Measurements from ENCODE around the gene PHF21B. TPM values are rescaled to one million over a fixed set of nuclear protein-coding genes. Genes with fewer than 3 reads are reported as not detected.

The PHF21B gene
- polyA plus RNA-seq, 3 donors from 2014 or later, result not detected

DNA sequence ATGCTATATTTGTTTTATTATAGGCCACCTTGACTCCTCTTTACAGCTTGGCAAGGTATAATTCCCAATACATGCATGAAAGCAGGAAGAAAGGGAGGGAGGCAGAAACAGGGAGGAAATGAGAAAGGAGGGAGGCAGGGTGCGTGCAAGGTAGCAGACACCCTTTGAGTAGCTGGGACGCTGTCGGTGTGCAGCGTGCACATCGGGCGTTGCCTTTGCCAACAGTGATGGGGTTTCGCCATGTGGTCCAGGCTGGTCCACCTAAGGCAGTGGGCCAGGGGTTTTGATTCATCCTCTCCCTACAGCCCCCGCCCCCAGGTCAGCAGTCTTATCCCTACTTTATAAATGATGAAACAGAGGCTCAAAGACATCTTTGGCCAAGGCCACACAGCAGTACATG is 25.0 kb upstream of the PHF21B start:
- Mint-ChIP-seq H3K9me3 (no peaks in the 10 kb centered on the region), H3K36me3 (no peaks in the 10 kb centered on the region), H3K4me1 (no peaks in the 10 kb centered on the region), H3K27ac (no peak overlapping the region), H3K27me3 (ENCODE audit: low read depth in 3 of 3) (peaks cover 0 to 5% (median 2%) of the 10 kb centered on the region in 3 donors), H3K4me3 (no peak overlapping the region)
- no peak for DNase-seq

- H3K4me1 Mint-ChIP-seq, result no peaks in the 10 kb centered on the region
- no peak overlapping the region for H3K4me3 Mint-ChIP-seq
- no peak overlapping the region for H3K27ac Mint-ChIP-seq
- peaks cover 0 to 5% (median 4%) of the 10 kb centered on the region in 3 donors for H3K27me3 Mint-ChIP-seq (ENCODE audit: low read depth in 3 of 3)
- no peaks in the 10 kb centered on the region for H3K9me3 Mint-ChIP-seq
- no peaks in the 10 kb centered on the region for H3K36me3 Mint-ChIP-seq
- no peak for DNase-seq
These were observed 24.4 kb upstream of the PHF21B start for GRCh38 chr22:45034156-45034555.

DNA sequence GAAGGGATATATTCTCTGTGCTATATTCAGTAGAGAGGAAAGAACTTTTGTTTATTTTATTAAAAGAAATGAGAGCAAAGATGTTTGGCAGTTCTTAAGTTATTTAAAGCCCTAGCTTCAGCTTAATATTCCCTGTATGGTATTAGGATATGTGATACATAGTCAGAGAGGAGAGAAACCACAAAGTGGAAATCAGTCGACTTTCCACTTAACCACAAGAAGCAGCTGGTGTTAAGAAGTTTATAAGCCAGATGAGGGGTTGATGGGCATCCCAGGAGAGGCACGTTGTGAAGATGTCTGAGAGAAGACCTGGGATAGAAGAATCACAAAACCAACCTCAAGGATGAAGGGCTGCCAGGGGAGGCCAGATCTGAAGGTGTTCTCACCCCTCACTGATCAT is 23.3 kb upstream of the PHF21B start:
- H3K27ac Mint-ChIP-seq, result no peak overlapping the region
- peaks cover 0 to 6% (median 5%) of the 10 kb centered on the region in 3 donors for H3K27me3 Mint-ChIP-seq (ENCODE audit: low read depth in 3 of 3)
- no peaks in the 10 kb centered on the region for H3K9me3 Mint-ChIP-seq
- no peaks in the 10 kb centered on the region for H3K36me3 Mint-ChIP-seq
- no peaks in the 10 kb centered on the region for H3K4me1 Mint-ChIP-seq
- no peak overlapping the region for H3K4me3 Mint-ChIP-seq
- no peak for DNase-seq

- Mint-ChIP-seq H3K4me3 (no peak overlapping the region), H3K9me3 (no peaks in the 10 kb centered on the region), H3K36me3 (no peaks in the 10 kb centered on the region), H3K4me1 (no peaks in the 10 kb centered on the region), H3K27me3 (ENCODE audit: low read depth in 3 of 3) (peaks cover 0 to 6% (median 0%) of the 10 kb centered on the region in 3 donors), H3K27ac (no peak overlapping the region)
- DNase-seq, result no peak
These were observed 22.0 kb upstream of the PHF21B start for GRCh38 chr22:45031629-45032403.

GRCh38 chr22:45029501-45029900 is 19.7 kb upstream of the PHF21B start:
- Mint-ChIP-seq H3K4me1 (no peaks in the 10 kb centered on the region), H3K9me3 (no peaks in the 10 kb centered on the region), H3K27me3 (ENCODE audit: low read depth in 3 of 3) (peaks cover 0 to 6% (median 2%) of the 10 kb centered on the region in 3 donors), H3K4me3 (no peak overlapping the region), H3K36me3 (no peaks in the 10 kb centered on the region), H3K27ac (no peak overlapping the region)
- no peak for DNase-seq

DNA sequence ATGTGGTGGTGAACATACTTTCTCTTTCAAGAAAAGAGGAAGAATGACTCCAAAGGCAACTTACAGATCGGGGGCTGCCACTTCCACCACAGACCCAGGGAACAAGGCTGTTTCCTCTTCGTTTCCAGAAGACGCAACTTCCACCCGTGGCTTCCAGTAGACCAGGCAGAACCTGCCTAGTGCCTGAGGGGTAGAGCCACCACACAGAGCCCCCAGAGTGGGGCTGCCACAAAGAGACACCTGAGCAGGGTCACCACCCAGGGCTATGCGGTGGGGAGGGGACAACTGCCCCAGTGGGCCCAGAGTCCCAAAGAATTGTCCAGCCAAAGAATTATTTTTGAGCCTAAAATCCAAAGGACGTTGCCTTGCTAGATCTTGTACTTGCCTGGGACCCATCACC is 16.7 kb upstream of the PHF21B start:
- H3K27ac Mint-ChIP-seq, result no peak overlapping the region
- no peak for DNase-seq
- H3K27me3 Mint-ChIP-seq (ENCODE audit: low read depth in 3 of 3), result peaks cover 0 to 8% (median 2%) of the 10 kb centered on the region in 3 donors
- H3K4me3 Mint-ChIP-seq, result no peak overlapping the region
- H3K4me1 Mint-ChIP-seq, result no peaks in the 10 kb centered on the region
- no peaks in the 10 kb centered on the region for H3K36me3 Mint-ChIP-seq
- H3K9me3 Mint-ChIP-seq, result no peaks in the 10 kb centered on the region

DNA sequence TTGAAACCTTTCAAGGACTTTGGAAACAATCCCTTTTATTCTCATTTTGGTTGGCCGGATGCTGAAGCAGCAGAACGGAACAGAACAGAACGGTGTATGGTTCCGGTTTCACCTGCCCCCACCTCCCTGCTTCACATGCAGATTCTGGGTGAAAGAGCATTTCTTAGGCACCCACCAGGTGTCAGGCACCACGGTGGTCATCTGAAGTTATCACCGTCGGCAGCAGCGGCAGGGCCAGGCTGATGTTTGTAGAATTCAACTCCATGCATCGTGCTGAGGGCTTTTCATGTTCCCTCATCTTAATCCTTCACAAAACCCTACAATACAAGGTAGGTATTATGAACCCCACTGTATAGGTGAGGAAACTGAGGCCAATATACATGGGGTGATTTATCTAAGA is 13.6 kb upstream of the PHF21B start:
- Mint-ChIP-seq H3K27ac (no peak overlapping the region), H3K36me3 (no peaks in the 10 kb centered on the region), H3K9me3 (no peaks in the 10 kb centered on the region), H3K4me1 (no peaks in the 10 kb centered on the region), H3K27me3 (ENCODE audit: low read depth in 3 of 3) (peaks cover 0 to 2% (median 2%) of the 10 kb centered on the region in 3 donors), H3K4me3 (no peak overlapping the region)
- no peak for DNase-seq

DNA sequence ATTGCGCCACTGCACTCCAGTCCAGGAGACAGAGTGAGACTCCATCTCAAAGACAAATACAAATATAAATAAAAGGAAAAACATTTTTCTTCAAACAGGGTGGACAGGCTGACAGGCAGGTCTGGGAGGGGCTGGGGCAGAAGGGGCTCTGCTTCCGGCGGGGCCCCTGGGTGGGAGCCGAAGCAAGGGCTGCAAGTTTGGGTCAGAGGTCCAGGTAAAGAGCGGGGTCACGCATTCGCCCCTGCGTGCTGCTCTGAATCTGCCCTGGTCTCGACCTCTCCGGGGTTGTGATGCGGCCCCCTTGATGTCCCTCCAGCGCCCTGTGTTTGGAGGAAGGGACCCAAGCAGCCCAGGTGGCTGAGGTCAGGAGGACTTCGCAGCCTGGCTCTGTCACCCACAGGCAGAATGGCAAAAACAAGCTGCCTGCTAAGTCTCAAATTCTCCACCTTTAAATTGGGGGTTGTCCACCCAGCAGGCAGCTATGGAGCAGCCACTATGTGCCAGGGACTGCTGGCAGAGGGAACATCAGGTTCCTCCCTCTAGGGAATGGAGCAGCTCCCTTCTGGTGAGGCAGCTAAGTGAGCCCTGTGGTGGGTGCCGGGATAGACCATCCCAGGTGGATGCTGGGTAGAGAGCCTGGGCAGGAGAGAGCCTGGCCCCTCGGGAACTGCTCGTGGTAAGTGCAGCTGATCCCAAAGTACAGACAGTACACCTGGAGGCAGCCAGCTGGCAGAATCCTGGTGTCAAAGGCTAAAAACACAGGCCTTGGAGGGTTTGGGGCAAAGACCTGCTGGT is 10.3 kb upstream of the PHF21B start:
- H3K4me3 Mint-ChIP-seq, result no peak overlapping the region
- no peaks in the 10 kb centered on the region for H3K9me3 Mint-ChIP-seq
- H3K36me3 Mint-ChIP-seq, result no peaks in the 10 kb centered on the region
- no peaks in the 10 kb centered on the region for H3K4me1 Mint-ChIP-seq
- H3K27ac Mint-ChIP-seq, result no peak overlapping the region
- DNase-seq, result no peak
- peaks cover 0 to 5% (median 4%) of the 10 kb centered on the region in 3 donors for H3K27me3 Mint-ChIP-seq (ENCODE audit: low read depth in 3 of 3)

- Mint-ChIP-seq H3K4me1 (peaks cover 8 to 10% of the 10 kb centered on the region in 2 donors), H3K27me3 (ENCODE audit: low read depth in 3 of 3) (peaks cover 11 to 19% (median 15%) of the 10 kb centered on the region in 3 donors), H3K27ac (no peak overlapping the region), H3K9me3 (peaks cover 0 to 3% (median 0%) of the 10 kb centered on the region in 6 donors), H3K36me3 (peaks cover 0 to 4% (median 0%) of the 10 kb centered on the region in 3 donors), H3K4me3 (no peak overlapping the region)
- no peak for DNase-seq
These were observed 4.8 kb upstream of the PHF21B start for GRCh38 chr22:45014654-45015053.

DNA sequence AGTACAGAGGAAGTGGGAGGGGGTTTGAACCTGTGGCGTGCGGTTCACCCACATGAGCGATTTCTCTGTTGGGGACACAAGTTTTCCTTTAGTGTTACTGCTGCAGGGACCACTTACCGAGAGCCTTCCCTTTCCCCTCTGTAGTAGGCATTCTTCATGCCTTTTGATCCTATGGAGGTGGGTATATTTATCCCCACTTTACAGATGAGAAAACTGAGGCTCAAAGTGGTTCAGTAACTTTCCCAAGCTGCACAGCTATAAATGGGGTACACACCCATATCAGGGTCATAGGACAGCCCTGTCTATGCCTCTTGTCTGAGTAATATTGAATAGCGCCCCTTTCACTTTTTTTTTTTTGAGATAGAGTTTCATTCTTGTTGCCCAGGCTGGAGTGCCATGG is 3.3 kb upstream of the PHF21B start:
- Mint-ChIP-seq H3K9me3 (peaks cover 0 to 3% (median 0%) of the 10 kb centered on the region in 6 donors), H3K27me3 (ENCODE audit: low read depth in 3 of 3) (peaks cover 11 to 19% (median 15%) of the 10 kb centered on the region in 3 donors), H3K36me3 (peaks cover 0 to 4% (median 0%) of the 10 kb centered on the region in 3 donors), H3K27ac (no peak overlapping the region), H3K4me1 (peaks cover 8 to 10% of the 10 kb centered on the region in 2 donors), H3K4me3 (no peak overlapping the region)
- DNase-seq, result no peak

GRCh38 chr22:45010532-45010900 is 711 bp upstream of the PHF21B start:
- no peak for DNase-seq
- peaks cover 16 to 26% (median 16%) of the 10 kb centered on the region in 3 donors for H3K27me3 Mint-ChIP-seq (ENCODE audit: low read depth in 3 of 3)
- no peak overlapping the region for H3K27ac Mint-ChIP-seq
- H3K36me3 Mint-ChIP-seq, result peaks cover 0 to 4% (median 0%) of the 10 kb centered on the region in 3 donors
- H3K4me1 Mint-ChIP-seq, result peaks cover 13 to 20% of the 10 kb centered on the region in 2 donors
- peak overlapping the region; percentile 64 to 86 (median 76) for H3K4me3 Mint-ChIP-seq
- H3K9me3 Mint-ChIP-seq, result peaks cover 0 to 3% (median 0%) of the 10 kb centered on the region in 6 donors

DNA sequence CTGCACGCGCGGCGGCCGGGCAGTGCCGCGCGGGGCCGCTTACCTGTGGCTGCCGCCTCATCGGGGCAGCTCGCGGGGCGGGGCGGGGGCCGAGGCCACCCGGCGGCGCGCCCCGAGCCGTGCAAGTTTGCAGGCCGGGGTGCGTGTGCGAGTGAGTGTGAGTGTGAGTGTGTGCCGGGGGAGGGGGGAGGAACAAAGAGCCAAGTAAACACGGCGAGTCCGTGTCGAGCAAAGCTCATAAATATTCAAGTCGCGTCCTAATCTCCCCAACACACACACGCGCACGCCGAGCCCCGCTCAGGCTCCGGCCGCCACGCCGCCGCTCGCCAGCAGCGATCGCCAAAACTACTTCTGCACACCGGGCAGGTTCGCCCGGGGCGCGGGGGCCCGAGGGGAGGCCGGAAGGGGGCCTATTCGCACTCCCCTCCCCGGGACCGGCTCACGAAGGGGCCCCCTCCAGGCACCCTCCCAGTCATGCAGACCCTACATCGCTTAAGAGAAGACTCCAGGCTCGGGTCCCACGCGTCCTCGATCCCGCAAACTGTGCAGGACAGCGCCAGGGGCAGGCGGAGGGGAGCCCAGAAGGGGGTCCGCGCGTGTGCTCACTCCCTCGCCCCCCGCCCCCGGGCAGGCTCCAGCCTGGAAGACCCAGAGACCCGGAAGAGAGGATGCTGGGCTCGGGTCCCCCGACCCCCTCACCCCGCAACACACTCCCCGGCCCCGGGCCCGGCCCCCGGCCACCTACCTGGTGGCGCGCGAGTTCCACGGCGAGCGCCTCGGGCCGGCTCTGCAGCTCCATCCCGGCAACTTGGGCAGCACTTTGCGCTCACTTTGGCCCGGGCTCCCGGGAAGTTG is 827 bp downstream of the PHF21B start:
- Mint-ChIP-seq H3K4me3 (no peak overlapping the region), H3K9me3 (peaks cover 0 to 3% (median 0%) of the 10 kb centered on the region in 6 donors), H3K36me3 (peaks cover 0 to 4% (median 0%) of the 10 kb centered on the region in 3 donors), H3K27ac (no peak overlapping the region), H3K27me3 (ENCODE audit: low read depth in 3 of 3) (peaks cover 16 to 29% (median 17%) of the 10 kb centered on the region in 3 donors), H3K4me1 (peaks cover 13 to 20% of the 10 kb centered on the region in 2 donors)
- no peak for DNase-seq

DNA sequence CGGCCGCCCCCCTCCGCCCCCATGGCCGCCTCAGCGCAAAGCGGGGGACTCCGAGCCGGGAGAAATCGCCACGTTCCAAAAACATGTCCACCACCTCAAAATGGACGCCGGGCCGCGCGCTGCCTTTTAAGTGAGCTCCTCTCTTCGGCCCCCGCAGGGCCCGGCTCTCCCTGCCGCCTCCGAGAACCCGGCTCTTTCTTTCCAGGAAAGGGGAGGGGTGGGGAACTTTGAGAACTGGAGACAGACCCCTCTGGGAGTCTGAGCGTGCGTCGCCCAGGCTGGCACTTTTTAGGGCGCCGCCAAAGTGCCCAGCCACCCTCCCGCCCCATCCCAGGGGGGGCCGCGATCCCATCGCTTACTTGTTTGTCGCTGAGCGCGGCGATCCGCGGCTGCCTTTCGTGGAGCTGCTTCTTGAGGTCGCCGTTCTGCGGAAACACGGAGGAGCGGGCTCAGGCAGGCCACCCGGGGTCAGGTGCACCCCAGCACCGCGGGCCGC is 1.6 kb downstream of the PHF21B start:
- Mint-ChIP-seq H3K27me3 (ENCODE audit: low read depth in 3 of 3) (peaks cover 16 to 32% (median 17%) of the 10 kb centered on the region in 3 donors), H3K36me3 (peaks cover 0 to 4% (median 0%) of the 10 kb centered on the region in 3 donors), H3K9me3 (peaks cover 0 to 3% (median 0%) of the 10 kb centered on the region in 6 donors), H3K4me3 (peak overlapping the region in 1 of 5 donors; percentile 41), H3K4me1 (peaks cover 13 to 20% of the 10 kb centered on the region in 2 donors), H3K27ac (no peak overlapping the region)
- DNase-seq, result no peak
